ENCODE data around the gene JPH3.
A peak's percentile ranks its signal among the peaks of the same experiment; 100 is the strongest.

The JPH3 gene

DNA sequence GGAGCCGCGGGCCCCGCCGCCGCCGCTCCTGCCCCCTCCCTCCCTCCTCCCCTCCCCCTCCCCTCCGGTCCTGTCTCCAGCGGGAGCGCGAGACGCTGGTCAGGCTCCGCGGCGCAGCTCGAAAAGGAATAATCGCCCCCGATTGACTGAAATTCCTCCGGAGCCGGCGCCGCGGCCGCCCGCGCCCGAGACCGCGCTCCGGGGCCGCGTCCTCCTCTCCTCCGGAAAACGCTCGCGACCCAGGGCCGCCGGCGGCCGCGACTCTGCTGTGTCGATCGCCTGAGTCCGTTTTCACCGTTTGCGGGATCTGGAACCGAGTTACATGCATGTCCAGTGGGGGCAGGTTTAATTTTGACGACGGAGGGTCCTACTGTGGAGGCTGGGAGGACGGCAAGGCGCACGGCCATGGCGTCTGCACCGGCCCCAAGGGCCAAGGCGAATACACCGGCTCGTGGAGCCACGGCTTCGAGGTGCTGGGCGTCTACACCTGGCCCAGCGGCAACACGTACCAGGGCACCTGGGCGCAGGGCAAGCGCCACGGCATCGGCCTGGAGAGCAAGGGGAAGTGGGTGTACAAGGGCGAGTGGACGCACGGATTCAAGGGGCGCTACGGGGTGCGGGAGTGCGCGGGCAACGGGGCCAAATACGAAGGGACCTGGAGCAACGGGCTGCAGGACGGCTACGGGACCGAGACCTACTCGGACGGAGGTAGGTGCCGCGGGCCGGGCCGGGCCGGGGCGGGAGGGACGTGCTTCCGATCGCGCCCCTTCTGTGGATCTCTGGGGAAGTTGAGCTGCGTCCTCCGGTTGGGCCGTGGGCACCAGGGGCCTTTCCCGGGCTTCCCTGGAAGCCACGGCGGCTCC, 744 bp downstream of the JPH3 start:
- DNase-seq = no peak

DNA sequence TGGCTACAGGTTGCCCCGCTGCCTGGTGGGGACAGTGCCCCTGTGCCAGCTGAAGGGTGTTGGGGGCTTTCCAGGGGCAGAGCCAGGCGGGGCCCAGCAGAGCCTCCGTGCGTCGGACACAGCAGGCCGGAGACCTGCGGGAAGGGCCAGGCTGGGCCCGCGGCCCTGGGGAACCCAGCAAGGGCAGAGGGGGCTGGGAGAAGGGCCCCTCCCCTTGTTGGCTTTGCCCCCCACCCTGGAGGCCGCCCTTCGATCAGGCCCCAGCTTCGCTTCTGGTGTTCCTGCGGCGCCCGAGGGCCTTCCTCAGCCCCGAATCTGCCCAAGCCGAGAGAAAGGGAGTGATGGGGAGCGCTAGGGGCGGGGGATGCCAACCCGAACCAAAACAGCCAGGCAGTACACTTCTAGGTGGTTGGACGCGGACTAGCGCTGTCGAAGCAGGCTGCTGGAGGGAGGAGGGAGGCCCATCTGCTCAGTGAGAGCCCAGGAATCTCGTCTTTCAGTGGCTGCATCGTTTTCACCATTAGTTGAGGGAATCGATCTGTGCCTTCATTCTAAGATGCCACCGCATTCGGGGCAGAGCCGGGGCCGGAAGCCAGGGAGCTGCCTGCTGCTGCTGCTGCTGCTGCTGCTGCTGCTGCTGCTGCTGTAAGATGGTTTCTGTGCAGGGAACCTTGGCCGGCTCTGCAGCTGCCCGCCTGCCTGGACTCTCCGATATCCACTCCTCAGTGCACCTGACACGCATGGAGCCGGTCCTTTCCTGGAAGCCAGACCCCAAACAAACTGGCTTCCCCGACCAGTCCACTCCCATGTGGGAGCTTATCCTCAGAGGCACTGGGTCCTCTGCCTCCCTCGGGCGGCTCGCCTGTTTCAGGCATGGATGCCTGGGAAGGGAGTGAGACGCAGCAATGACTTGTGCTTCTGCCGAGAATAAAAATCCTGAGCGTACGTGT, 1.7 kb downstream of the JPH3 start:
- DNase-seq = peak; percentile 36

DNA sequence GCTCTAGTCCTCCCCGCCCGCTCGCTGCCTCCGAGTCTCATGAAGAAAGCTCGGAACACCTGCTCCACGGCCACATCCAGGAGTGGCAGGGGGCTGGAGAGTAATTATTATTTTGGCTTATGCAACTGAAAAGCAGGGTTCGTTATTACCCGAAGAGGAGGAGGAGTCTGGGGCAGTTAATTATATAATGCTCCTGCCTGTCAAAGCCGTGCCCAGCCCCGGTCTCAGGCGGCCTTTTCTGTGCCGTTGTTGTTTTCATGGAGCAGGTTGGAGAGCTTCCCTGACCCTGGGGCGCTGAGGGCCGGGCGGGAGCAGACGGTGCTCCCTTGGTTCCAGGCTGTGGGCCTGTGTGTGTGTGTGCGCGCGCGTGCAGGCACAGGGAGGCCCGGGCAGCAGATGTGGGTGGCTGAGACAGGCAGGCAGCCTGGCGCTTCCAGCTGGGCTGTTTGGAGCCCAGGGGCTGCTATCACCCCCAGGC, 2.4 kb downstream of the JPH3 start:
- no peak for DNase-seq

DNA sequence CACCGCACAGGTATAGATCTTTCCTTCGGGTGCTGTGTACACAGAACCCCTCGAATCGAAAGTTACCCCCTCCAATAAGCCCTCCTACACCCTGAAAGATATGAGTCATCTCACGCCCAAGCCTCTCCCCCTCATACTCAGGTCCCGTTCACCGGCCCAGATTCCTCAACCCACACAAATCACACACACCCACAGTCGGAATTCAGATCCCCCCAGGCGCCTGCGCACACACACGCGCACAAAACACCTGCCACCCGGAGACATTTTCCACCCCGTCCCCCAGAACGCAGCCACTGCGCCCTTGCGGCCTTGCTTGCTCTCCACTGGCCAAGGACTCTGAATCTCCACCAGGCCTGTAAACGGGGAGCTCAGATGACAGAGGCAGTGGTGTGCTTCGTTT, 4.9 kb downstream of the JPH3 start:
- DNase-seq = no peak

DNA sequence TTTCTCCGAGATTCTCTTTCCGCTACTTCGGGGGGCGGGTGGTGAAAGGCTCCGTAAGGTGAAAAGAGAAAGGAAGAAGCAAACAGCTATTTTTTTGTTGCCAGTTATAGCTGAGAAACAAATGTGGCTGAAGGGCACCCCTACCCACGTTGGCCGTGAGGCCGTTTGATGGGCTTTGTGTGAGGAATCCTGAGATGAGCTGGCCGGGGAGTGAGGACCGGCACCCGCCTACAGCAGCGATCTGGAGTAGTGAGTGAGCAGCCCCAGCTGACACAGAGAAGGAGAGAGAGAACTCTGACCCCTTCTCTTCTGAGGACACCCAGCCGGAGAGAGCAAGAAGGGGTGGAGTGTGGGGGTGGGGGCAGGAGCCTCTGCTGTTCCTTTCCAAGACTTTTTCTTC, 5.6 kb downstream of the JPH3 start:
- no peak for DNase-seq

DNA sequence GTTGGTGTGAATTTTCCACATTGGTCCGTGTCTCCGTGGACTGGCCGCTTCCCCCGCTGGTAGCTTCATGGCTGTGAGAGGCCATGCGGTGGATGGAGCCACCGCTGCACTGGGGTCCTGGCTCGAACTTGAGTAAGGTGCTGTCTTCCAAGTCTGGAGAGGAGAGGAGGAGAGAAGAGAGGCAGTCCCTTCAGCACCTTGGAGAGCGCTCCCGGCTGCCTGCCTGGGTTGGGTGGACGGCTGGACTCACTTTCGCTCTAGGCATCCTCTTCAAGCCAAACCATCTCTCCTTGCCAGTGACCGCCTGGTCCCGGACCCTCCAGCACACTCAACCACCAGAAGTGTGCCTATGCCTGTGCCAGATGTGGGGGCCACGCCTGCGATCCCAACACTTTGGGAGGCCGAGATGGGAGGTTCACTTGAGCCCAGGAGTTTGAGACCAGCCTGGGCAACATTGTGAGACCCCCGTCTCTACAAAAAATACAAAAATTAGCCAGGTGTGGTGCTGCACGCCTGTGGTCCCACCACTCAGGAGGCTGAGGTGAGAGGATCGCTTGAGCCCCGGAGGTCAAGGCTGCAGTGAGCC, 6.2 kb downstream of the JPH3 start:
- DNase-seq = no peak

- no peak for DNase-seq
Measured at GRCh38 chr16:87610026-87610425, 7.7 kb downstream of the JPH3 start.

GRCh38 chr16:87611456-87611855, 9.1 kb downstream of the JPH3 start:
- no peak for DNase-seq

GRCh38 chr16:87613961-87614360, 11.7 kb downstream of the JPH3 start:
- DNase-seq = no peak

DNA sequence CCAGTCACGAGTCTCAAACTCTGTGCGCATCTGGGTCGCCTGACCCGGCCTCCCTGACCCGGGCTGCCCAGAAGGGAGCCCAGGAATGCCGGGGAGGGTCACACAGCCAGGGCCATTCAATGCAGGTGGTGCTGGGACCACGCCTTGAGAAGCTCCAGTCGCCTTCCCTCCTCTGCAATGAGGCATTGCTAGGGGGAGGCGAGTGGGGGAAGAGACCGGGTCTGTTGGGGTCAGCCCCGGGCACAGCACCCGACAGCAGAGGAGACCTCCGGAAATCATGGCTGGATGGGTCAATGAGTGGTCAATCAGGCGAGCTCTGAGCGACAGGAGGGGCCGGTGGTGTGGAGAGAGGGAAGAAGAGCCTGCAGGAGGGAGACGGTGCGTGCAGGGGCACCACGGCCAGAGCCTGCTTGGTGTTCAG, 13.3 kb downstream of the JPH3 start:
- no peak for DNase-seq

DNA sequence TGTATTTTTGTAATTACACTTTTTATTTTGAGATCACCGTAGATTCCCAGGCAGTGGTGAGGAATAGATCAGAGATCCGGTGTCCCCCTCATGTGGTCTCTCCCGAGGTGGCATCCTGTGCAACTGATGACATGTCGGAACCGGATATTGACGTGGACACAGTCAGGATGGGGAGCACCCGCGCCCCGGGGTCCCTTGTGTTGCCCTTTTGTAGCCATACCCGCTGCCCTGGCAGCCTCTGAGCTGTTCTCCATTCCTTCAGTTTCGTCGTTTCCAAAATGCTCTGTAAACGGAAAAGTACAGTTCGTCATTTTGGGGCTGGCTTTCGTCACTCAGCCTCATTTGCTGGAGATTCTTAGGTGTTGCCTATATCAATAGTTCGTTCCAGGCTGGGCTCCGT, 14.2 kb downstream of the JPH3 start:
- DNase-seq = no peak

- DNase-seq = no peak
Measured at GRCh38 chr16:87618216-87618615, 15.9 kb downstream of the JPH3 start.

GRCh38 chr16:87619360-87620200, 17.3 kb downstream of the JPH3 start:
- DNase-seq = no peak

GRCh38 chr16:87620201-87620495, 17.8 kb downstream of the JPH3 start:
- DNase-seq = no peak

GRCh38 chr16:87621550-87621829, 19.2 kb downstream of the JPH3 start:
- DNase-seq = no peak

GRCh38 chr16:87621976-87622713, 19.8 kb downstream of the JPH3 start:
- no peak for DNase-seq

- no peak for DNase-seq
Measured at GRCh38 chr16:87622756-87623319, 20.5 kb downstream of the JPH3 start.

DNA sequence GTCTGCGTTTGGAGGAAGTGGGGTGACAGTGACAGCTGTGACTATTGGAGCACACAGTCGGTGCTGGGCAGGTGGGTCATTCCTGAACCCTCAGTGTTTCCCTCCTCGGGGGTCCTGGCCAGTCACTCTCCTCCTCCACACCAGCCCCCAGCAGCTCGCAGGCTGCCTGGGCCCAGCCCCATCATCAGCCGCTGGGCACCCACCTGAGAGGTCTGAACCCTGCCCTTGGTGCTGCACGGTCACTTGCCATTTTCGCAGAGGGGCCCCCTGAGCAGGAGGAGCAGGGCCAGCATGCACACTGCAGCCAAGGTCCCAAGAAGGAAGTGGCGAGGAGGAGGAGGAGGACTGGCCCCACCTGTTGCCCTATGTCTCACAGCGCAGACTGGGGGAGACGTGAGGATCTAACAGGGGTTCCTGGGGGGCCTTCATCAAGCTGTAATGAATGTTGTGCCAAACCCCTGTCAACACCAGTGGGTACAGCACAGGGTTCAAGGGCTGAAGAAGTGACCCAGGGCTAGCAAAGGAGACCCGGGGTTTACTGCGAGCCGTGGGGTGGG, 23.0 kb downstream of the JPH3 start:
- no peak for DNase-seq

DNA sequence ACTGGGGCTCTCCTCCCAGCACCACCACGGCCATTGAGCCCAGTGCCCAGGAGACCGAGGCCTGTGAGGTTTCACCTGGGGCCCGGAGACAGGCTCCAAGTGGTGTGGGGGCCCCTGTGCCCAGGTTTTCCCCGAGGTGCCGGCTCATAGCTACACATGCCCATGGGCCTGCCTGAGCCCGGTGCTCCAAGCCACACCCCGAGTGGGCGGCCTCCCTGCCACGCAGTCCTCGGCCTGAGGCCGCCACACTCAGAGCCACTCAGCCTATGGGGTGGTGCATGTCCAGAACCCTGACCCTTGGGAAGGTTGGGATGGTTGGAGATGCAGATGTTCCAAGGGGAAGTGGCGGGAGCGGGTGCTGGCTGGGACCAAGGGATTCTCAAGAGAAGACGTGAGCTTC, 24.1 kb downstream of the JPH3 start:
- no peak for DNase-seq

- DNase-seq = no peak
Measured at GRCh38 chr16:87626905-87627304, 24.6 kb downstream of the JPH3 start.

DNA sequence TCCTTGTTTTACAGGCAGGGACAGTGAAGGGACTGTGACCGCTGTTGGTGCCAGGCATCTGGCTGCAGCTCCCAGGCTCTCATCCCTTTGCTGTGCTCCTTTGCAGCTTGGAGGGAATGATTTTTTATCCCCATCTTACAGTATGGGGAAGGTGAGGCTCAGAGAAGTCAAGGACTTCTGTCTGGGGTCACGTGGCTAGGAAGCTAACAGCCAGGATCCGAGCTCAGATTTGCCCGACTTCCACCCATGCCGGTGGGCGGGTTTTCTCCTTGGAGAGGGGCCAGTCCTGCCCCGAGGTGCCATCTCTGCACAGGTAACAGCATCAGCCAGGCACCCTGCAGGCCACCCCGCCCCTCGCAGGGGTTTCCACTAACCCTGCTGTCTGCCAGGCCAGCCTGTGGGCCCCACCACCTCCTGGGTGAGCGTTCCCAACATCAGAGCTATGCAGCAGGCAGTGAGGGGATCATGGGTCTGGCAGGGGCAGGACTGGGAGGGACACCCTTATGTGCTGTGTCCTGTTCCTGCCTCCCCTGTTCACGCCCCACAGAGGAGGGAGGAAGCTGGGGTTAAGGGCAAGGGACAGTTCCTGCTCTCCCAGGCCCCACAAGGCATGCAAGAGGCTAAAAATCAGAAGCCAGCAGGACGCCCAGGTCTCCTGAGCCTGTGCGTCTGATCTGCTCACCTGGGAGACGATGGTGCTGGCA, 25.4 kb downstream of the JPH3 start:
- no peak for DNase-seq
